ENCODE data around the gene FAM149A. TPM values are rescaled to one million over a fixed set of nuclear protein-coding genes. Genes with fewer than 3 reads are reported as not detected.
A peak's percentile ranks its signal among the peaks of the same experiment; 100 is the strongest.

FAM149A gene
- total RNA-seq, 4 donors from 2014 or later = 0.77 to 18.9 (median 17.7) TPM

DNA sequence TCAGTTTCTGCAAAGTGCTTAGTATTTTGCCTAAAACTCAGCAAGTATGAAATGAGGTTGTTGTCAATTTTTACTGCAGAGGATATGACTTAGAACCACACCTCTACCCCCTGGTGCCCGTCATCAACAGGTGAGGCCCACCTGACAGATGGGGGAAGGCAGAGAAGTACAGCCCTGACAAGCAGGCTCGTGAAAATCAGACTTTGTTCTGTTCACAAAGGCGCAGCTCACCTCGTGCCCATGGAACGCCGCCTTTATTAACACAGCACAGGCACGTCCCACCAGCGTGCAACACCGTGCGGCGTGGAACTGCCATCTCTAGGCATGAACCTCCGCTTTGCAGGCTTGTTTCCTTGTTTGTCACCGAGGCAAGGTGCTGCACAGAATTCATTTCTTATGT, 100.2 kb downstream of the FAM149A start:
- Histone ChIP-seq H3K36me3 (no peaks in the 10 kb centered on the region), H3K4me1 (no peaks in the 10 kb centered on the region), H3K27me3 (no peaks in the 10 kb centered on the region), H3K9me3 (no peaks in the 10 kb centered on the region), H3K27ac (peak overlapping the region in 1 of 2 donors; percentile 66), H3K4me3 (peak overlapping the region in 1 of 2 donors; percentile 26)
- intact Hi-C loops (cut with DNase I; ENCODE audit: low total_unique reads) = no loop called here
- no peak for DNase-seq
- TF ChIP-seq, protein P1, sequence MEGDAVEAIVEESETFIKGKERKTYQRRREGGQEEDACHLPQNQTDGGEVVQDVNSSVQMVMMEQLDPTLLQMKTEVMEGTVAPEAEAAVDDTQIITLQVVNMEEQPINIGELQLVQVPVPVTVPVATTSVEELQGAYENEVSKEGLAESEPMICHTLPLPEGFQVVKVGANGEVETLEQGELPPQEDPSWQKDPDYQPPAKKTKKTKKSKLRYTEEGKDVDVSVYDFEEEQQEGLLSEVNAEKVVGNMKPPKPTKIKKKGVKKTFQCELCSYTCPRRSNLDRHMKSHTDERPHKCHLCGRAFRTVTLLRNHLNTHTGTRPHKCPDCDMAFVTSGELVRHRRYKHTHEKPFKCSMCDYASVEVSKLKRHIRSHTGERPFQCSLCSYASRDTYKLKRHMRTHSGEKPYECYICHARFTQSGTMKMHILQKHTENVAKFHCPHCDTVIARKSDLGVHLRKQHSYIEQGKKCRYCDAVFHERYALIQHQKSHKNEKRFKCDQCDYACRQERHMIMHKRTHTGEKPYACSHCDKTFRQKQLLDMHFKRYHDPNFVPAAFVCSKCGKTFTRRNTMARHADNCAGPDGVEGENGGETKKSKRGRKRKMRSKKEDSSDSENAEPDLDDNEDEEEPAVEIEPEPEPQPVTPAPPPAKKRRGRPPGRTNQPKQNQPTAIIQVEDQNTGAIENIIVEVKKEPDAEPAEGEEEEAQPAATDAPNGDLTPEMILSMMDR (IDR thresholded peaks at IDR 0.05) = no peak
- TF ChIP-seq POLR2A (IDR thresholded peaks at IDR 0.05) = no peak

DNA sequence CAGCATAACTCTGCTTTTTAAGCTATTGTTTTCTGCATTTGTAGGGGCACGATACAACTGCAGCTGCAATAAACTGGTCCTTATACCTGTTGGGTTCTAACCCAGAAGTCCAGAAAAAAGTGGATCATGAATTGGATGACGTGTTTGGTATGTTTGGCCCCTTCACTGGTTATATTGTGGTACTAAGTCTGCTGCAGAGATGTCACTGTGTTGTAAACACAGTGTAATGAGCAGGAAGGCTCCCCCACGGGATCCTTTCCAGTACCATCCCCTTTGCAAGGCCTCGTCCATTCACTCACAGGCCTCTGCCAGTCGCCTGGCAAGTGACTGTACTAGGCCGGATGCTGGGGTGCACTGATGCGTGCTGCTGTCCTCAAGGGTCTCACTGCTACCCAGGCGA, 100.7 kb downstream of the FAM149A start:
- Histone ChIP-seq H3K4me1 (no peaks in the 10 kb centered on the region), H3K9me3 (no peaks in the 10 kb centered on the region), H3K36me3 (no peaks in the 10 kb centered on the region), H3K27ac (no peak overlapping the region), H3K4me3 (no peak overlapping the region), H3K27me3 (no peaks in the 10 kb centered on the region)
- no peak for TF ChIP-seq POLR2A (IDR thresholded peaks at IDR 0.05)
- TF ChIP-seq, protein P1 (IDR thresholded peaks at IDR 0.05) = no peak
- no peak for DNase-seq
- intact Hi-C loops (cut with DNase I; ENCODE audit: low total_unique reads) = no loop called here

DNA sequence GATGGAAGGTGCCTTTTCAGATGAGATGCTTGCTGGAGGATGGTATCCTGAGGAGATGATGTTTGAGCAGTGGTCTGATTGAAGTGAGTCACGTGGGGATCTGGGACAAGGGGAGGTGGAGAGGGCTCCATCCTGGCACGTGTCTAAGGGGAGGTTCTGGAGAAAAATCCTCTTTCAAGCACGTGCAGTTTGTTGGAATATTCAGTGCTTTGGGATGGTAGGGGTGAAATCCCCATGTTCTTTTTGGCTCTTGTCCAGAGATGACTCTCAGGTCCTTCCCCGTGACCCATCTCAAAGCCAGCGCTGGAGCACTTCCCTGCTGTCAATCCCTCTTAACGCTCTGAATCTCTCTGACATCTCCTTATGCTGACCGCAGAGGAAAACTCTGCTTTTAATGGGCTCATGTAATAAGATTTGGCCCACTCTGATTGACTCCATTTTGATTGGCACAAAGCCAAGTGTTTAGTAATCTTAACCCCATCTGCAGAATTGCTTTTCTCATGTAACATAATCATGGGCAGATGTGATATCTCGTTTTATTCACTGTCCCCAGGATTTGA, 112.0 kb downstream of the FAM149A start:
- intact Hi-C loops (cut with DNase I; ENCODE audit: low total_unique reads) = no loop called here
- no peaks in the 10 kb centered on the region for H3K9me3 ChIP-seq

DNA sequence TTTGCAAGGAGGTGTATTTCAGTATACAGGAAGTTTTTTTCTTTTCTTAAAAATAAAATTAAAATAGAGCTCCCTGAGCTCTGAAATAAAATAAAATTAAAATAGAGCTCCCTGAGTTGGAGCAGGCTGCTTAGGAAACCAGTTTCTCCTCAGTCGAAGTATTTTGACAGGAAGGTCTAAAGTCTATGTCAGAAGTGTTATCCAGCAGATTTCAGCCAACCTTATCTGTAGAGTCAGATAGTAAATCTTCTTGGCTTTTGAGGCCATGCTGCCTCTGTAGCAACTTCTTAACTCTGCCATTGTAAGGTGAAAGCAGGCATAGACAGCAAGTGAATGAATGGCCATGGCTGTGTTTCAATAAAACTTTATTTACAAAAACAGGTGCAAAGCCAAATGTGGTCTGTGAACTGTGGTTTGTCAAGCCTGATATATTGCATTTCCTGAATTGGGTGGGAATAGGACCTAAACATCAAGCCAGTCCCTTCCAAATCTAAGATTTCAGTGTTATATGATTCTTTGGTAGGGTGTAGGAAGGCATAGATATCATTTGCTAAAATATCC, 113.3 kb downstream of the FAM149A start:
- intact Hi-C loops (cut with DNase I; ENCODE audit: low total_unique reads) = no loop called here
- no peak for DNase-seq
- no peaks in the 10 kb centered on the region for H3K27me3 ChIP-seq
- no peak overlapping the region for H3K4me3 ChIP-seq
- no peak overlapping the region for H3K27ac ChIP-seq
- no peaks in the 10 kb centered on the region for H3K9me3 ChIP-seq
- H3K36me3 ChIP-seq = no peaks in the 10 kb centered on the region
- H3K4me1 ChIP-seq = no peaks in the 10 kb centered on the region
- no peak for TF ChIP-seq POLR2A (IDR thresholded peaks at IDR 0.05)
- TF ChIP-seq, protein P1 (IDR thresholded peaks at IDR 0.05) = no peak

More for the DNA sequence above, 112.0 kb downstream of the FAM149A start:
- no peak for TF ChIP-seq POLR2A (IDR thresholded peaks at IDR 0.05)
- TF ChIP-seq, protein P1 (IDR thresholded peaks at IDR 0.05) = no peak
- no peaks in the 10 kb centered on the region for H3K27me3 ChIP-seq
- no peak for DNase-seq
- no peaks in the 10 kb centered on the region for H3K36me3 ChIP-seq
- H3K4me1 ChIP-seq = no peaks in the 10 kb centered on the region
- H3K27ac ChIP-seq = no peak overlapping the region
- H3K4me3 ChIP-seq = no peak overlapping the region

DNA sequence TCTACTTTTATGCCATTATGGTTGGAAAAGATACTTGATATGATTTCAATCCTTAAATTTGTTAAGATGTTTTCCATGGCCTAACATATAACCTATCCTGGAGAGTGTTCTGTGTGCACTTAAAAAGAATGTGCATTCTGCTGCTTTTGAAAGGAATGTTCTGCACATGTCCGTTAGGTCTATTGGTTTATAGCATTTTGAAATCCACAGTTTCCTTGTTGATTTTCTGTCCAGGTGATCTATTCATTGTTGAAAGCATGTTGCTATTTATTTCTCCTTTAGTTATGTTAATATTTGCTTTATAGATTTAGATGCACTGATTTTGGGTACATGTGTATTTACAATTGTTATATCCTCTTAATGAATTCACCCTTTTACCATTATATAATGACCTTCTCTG, 117.1 kb downstream of the FAM149A start:
- H3K9me3 ChIP-seq = no peaks in the 10 kb centered on the region
- no peak overlapping the region for H3K4me3 ChIP-seq
- no peak overlapping the region for H3K27ac ChIP-seq
- H3K27me3 ChIP-seq = no peaks in the 10 kb centered on the region
- no peak for DNase-seq
- H3K36me3 ChIP-seq = no peaks in the 10 kb centered on the region
- TF ChIP-seq POLR2A (IDR thresholded peaks at IDR 0.05) = no peak
- TF ChIP-seq, protein P1 (IDR thresholded peaks at IDR 0.05) = no peak
- H3K4me1 ChIP-seq = no peaks in the 10 kb centered on the region
- intact Hi-C loops (cut with DNase I; ENCODE audit: low total_unique reads) = no loop called here

Small RNA genes lying within 50 kb of the gene (small RNA-seq; reads per million reads assigned to genes)
- gene RF00322 = not detected

Other genes with a start within 250 kb of the FAM149A start
- 10 to 100 TPM in 1 of 4 donors, 1 to 10 TPM in 3; 2.9 to 12.6 (median 8.6) TPM for gene TLR3, start 35.5 kb upstream of the FAM149A start, total RNA-seq
- 10 to 100 TPM in 3 of 4 donors, 1 to 10 TPM in 1; 9.7 to 22.5 (median 19.7) TPM for gene CYP4V2, start 86.9 kb downstream of the FAM149A start, total RNA-seq
- gene KLKB1, start 122.8 kb downstream of the FAM149A start, total RNA-seq = 1 to 10 TPM in 1 of 4 donors, under 1 TPM in 1, not detected in 2; 0.62 to 1.1 TPM
- under 1 TPM in 2 of 4 donors, not detected in 2; 0.48 to 0.67 TPM for gene F11, start 161.5 kb downstream of the FAM149A start, total RNA-seq